HepG2 (cell line): ENCODE data around the gene TXN. TPM values are rescaled to one million over a fixed set of nuclear protein-coding genes. Genes with fewer than 3 reads are reported as not detected.

Experiments
- ATAC-seq: fragments of 200-7000 bp; cut with Tn5 transposase; 3 replicates; pipeline ENCODE4 v1.9.1; 2020; ENCODE audit warnings: mild to moderate bottlenecking, moderate library complexity
- BruUV-seq: library from RNA; stranded (reverse); fragments of 400-500 nt; replicated peaks from 2 replicates; lab custom pipeline; 2021; lab: Mats Ljungman, UMichigan
- CTCF ChIA-PET: fragments of 300-600 bp; formaldehyde crosslinking; extraction: SDS; loops from one replicate; lab custom pipeline; 2021; ENCODE audit warnings: low total read pairs, inconsistent platforms, low intra/inter-chr PET ratio; lab: Yijun Ruan, JAX
- POLR2A ChIA-PET: fragments of 350-600 bp; sonication (Branson Sonifier 250); formaldehyde crosslinking; loops from one replicate; lab custom pipeline; 2020; ENCODE audit warnings: antibody characterized with exemption, inconsistent platforms; lab: Yijun Ruan, JAX
- DNase-seq: peaks from one replicate; pipeline ENCODE4 v3.0.0-alpha.2; 2015; ENCODE audit warnings: low spot score
- FAIRE-seq: peaks from 3 replicates; lab custom pipeline; 2011; peaks lifted over from hg19 to GRCh38; lab: Jason Lieb, UNC
- H2AFZ ChIP-seq: one replicate; pipeline ENCODE4 v1.6.1; 2011; ENCODE audit warnings: low read length, inconsistent platforms
- H3K27ac ChIP-seq: fragments of 300-600 bp; 3 replicates; pipeline ENCODE4 v1.8.0; 2011; ENCODE audit warnings: mixed run types, mild to moderate bottlenecking, mixed read lengths, low read length, inconsistent platforms; ENCODE audit not compliant: insufficient read depth; ENCODE audit errors: extremely low read length
- H3K27me3 ChIP-seq, 2 experiments: fragments of 200-600 bp in 1 of 2; 2 replicates in 1 of 2; 3 replicates in 1 of 2; pipeline versions ENCODE4 v1.6.0 to v1.8.0; 2011; ENCODE audit warnings: low read length in 2 of 2, mild to moderate bottlenecking in 2 of 2, moderate library complexity in 2 of 2, inconsistent platforms in 1 of 2; ENCODE audit not compliant: insufficient read depth in 2 of 2, control insufficient read depth in 1 of 2
- H3K36me3 ChIP-seq, 2 experiments: fragments of 200-600 bp in 1 of 2; replicated peaks in 1 of 2; 2 replicates in 1 of 2; 3 replicates in 1 of 2; pipeline versions ENCODE4 v1.5.1 to v1.8.0; 2011; ENCODE audit warnings: low read length in 2 of 2, inconsistent platforms in 1 of 2; ENCODE audit not compliant: insufficient read depth in 2 of 2, control insufficient read depth in 1 of 2
- H3K4me1 ChIP-seq: 2 replicates; pipeline ENCODE4 v1.5.1; 2012; ENCODE audit warnings: low read length, inconsistent platforms; ENCODE audit not compliant: insufficient read depth
- H3K4me2 ChIP-seq: 2 replicates; pipeline ENCODE4 v1.6.0; 2011; ENCODE audit warnings: low read depth, low read length, inconsistent platforms
- H3K4me3 ChIP-seq, 3 experiments: fragments of 200-600 bp in 1 of 3; sonication (generic), shearing (Covaris generic) in 1 of 3; replicated peaks in 1 of 3; 2 replicates each; pipeline ENCODE4 v1.5.1; 2011 to 2016; ENCODE audit warnings: low read length in 3 of 3, inconsistent platforms in 2 of 3, low read depth in 2 of 3, mild to moderate bottlenecking in 2 of 3, control low read depth in 1 of 3, mixed read lengths in 1 of 3; ENCODE audit not compliant: insufficient read depth in 1 of 3
- H3K79me2 ChIP-seq: one replicate; pipeline ENCODE4 v1.6.1; 2011; ENCODE audit warnings: low read length, inconsistent platforms; ENCODE audit not compliant: insufficient read depth
- H3K9ac ChIP-seq: 2 replicates; pipeline ENCODE4 v1.6.0; 2011; ENCODE audit warnings: mild to moderate bottlenecking, low read depth, low read length, inconsistent platforms; ENCODE audit not compliant: insufficient read depth
- H3K9me3 ChIP-seq: 2 replicates; pipeline ENCODE4 v1.5.1; 2012; ENCODE audit warnings: mild to moderate bottlenecking, low read length
- H4K20me1 ChIP-seq: 2 replicates; pipeline ENCODE4 v1.6.0; 2011; ENCODE audit warnings: inconsistent platforms, mild to moderate bottlenecking, low read length, moderate library complexity; ENCODE audit not compliant: insufficient read depth
- DMTF1 ChIP-seq: sonication (generic); formaldehyde crosslinking; IDR thresholded peaks from 2 replicates; pipeline ENCODE4 v1.4.0; 2020; ENCODE audit warnings: mild to moderate bottlenecking, missing genetic modification reagents
- ERF ChIP-seq: IDR thresholded peaks from 2 replicates; pipeline ENCODE4 v1.6.1; 2018; ENCODE audit warnings: missing biosample characterization, missing genetic modification reagents
- HDAC6 ChIP-seq: fragments of 200-600 bp; sonication (generic); IDR thresholded peaks from 2 replicates; pipeline ENCODE4 v1.7.0; 2017; ENCODE audit warnings: mild to moderate bottlenecking, antibody characterized with exemption, low read length, low read depth
- KMT2A ChIP-seq: sonication (generic); formaldehyde crosslinking; IDR thresholded peaks from 2 replicates; pipeline ENCODE4 v1.4.0; 2020; ENCODE audit warnings: missing genetic modification reagents
- LRRFIP1 ChIP-seq: sonication (generic); formaldehyde crosslinking; conservative IDR thresholded peaks from 2 replicates; pipeline ENCODE4 v1.4.0; 2020; ENCODE audit warnings: missing genetic modification reagents
- MED8 ChIP-seq: sonication (generic); formaldehyde crosslinking; IDR thresholded peaks from 2 replicates; pipeline ENCODE4 v1.8.1; 2023; ENCODE audit warnings: mild to moderate bottlenecking, missing genetic modification reagents; ENCODE audit not compliant: insufficient replicate concordance
- MEF2D ChIP-seq: sonication (generic); formaldehyde crosslinking; IDR thresholded peaks from 2 replicates; pipeline ENCODE4 v1.5.1; 2020; ENCODE audit warnings: mild to moderate bottlenecking, missing genetic modification reagents
- MXD1 ChIP-seq: sonication (generic); formaldehyde crosslinking; IDR thresholded peaks from 2 replicates; pipeline ENCODE4 v1.4.0; 2020; ENCODE audit warnings: mild to moderate bottlenecking, missing genetic modification reagents
- NFIB ChIP-seq: sonication (generic); formaldehyde crosslinking; IDR thresholded peaks from 2 replicates; pipeline ENCODE4 v1.9.0; 2021; ENCODE audit warnings: missing genetic modification reagents, mild to moderate bottlenecking, borderline replicate concordance
- PRMT3 ChIP-seq: sonication (generic); formaldehyde crosslinking; IDR thresholded peaks from 2 replicates; pipeline ENCODE4 v1.8.1; 2022; ENCODE audit warnings: low read depth, mild to moderate bottlenecking, moderate library complexity, missing genetic modification reagents, borderline replicate concordance
- ZBTB20 ChIP-seq: sonication (generic); formaldehyde crosslinking; IDR thresholded peaks from 2 replicates; pipeline ENCODE4 v1.8.1; 2023; ENCODE audit warnings: missing genetic modification reagents, low read depth, mild to moderate bottlenecking, borderline replicate concordance
- ZBTB43 ChIP-seq: sonication (generic); formaldehyde crosslinking; conservative IDR thresholded peaks from 2 replicates; pipeline ENCODE4 v1.4.0; 2020; ENCODE audit warnings: missing genetic modification reagents
- ZNF263 ChIP-seq: sonication (generic); formaldehyde crosslinking; IDR thresholded peaks from 2 replicates; pipeline ENCODE4 v1.4.0; 2020; ENCODE audit warnings: missing genetic modification reagents
- ZNF790 ChIP-seq: sonication (generic); formaldehyde crosslinking; IDR thresholded peaks from 2 replicates; pipeline ENCODE4 v1.8.0; 2022; ENCODE audit warnings: missing genetic modification reagents, mild to moderate bottlenecking, borderline replicate concordance
- WGBS: methylation state at CpG from one replicate; pipeline ENCODE4 v1.1.6; 2017; ENCODE audit warnings: low lambda C conversion rate; 5-methylcytosine and 5-hydroxymethylcytosine counted together
- in situ Hi-C: cut with HindIII; loops from 2 replicates; pipeline ENCODE4 v1.10.0; 2017; ENCODE audit warnings: low pct_unique_long_range_greater_than_20kb; ENCODE audit not compliant: extremely low pct_ligation_motif_present
- intact Hi-C: fragments of 100-400 bp; cut with micrococcal nuclease; formaldehyde crosslinking; loops from one replicate; pipeline ENCODE4 v1.10.0; 2022; ENCODE audit not compliant: unreplicated experiment
- polyA plus RNA-seq, 8 experiments: library from polyadenylated mRNA; depleted of rRNA in 3 of 8; stranded (reverse) in 7 of 8; unstranded in 1 of 8; fragments of >200 nt; fragmentation: Illumina TruSeq in 4 of 8; extraction: Trizol in 4 of 8; gene quantifications; 2 replicates each; pipeline versions ENCODE4 v1.2.1 to v1.2.3, GENCODE V29; 2011 to 2016; ENCODE audit warnings: low read depth in 4 of 8, missing spikeins in 1 of 8, mixed read lengths in 1 of 8; ENCODE audit not compliant: insufficient read depth in 1 of 8
- total RNA-seq, 5 experiments: library from RNA; depleted of rRNA; stranded (reverse); fragments of >200 nt; fragmentation: Illumina TruSeq; extraction: Trizol; gene quantifications; 2 replicates each; pipeline ENCODE4 v1.2.3, GENCODE V29; 2016; ENCODE audit warnings: low read depth in 1 of 5

TXN gene
- total and polyA plus RNA-seq, 2 of the 13 experiments (the other 11 are each of a cell fraction or from before 2014, with no cell fraction given), result 364 to 470 TPM

- Histone ChIP-seq H3K9ac (peak overlapping the region; percentile 91), H3K36me3 (peaks cover 5 to 12% of the 10 kb centered on the region in 2 experiments), H3K79me2 (peaks cover 77% of the 10 kb centered on the region), H3K27ac (peak overlapping the region; percentile 90), H4K20me1 (peaks cover 52% of the 10 kb centered on the region), H3K4me3 (peak overlapping the region; percentile 69 to 95 (median 90)), H3K9me3 (no peaks in the 10 kb centered on the region), H2AFZ (no peak overlapping the region), H3K4me2 (peak overlapping the region; percentile 96), H3K27me3 (no peaks in the 10 kb centered on the region; a peak in 1 of 5 replicates), H3K4me1 (peaks cover 67% of the 10 kb centered on the region)
- in situ Hi-C loops (no loop called here), intact Hi-C loops (no loop called here)
- ATAC-seq (no peak), FAIRE-seq (peak; percentile 52), DNase-seq (no peak)
- ChIA-PET POLR2A (no interaction called here), CTCF (no interaction called here)
- WGBS, result 0% methylated on average over 2 of the region's 2 CpGs
- BruUV-seq, result no TSS peak
- TF ChIP-seq DMTF1 (CRISPR knock-in tag), result no peak
- no peak for TF ChIP-seq MXD1 (CRISPR knock-in tag)
- no peak for TF ChIP-seq ZBTB20 (CRISPR knock-in tag)
- no peak for TF ChIP-seq ERF (CRISPR knock-in tag)
- no peak for TF ChIP-seq PRMT3 (CRISPR knock-in tag)
- peak; percentile 95 for TF ChIP-seq ZNF263
- TF ChIP-seq LRRFIP1 (CRISPR knock-in tag), result no peak
- TF ChIP-seq MEF2D, result no peak
- no peak for TF ChIP-seq HDAC6
- TF ChIP-seq KMT2A (CRISPR knock-in tag), result 0 out of 2 replicates have a peak, but pooled peaks have one; percentile 27
- TF ChIP-seq ZBTB43 (CRISPR knock-in tag), result no peak
- no peak for TF ChIP-seq ZNF790
- TF ChIP-seq MED8, result no peak
- TF ChIP-seq NFIB (CRISPR knock-in tag), result no peak
Measured at GRCh38 chr9:110254500-110254899, 1.8 kb downstream of the TXN start.
